Esophagus (tissue), 2 donors: ENCODE results near the gene MSMP. TPM values are rescaled to one million over a fixed set of nuclear protein-coding genes. Genes with fewer than 3 reads are reported as not detected.

Source experiments
- H3K27ac ChIP-seq, 2 donors: one replicate each; pipeline ENCODE4 v1.5.1; 2013; ENCODE audit warnings: low read depth in 2 of 2, mild to moderate bottlenecking in 2 of 2, inconsistent platforms in 1 of 2, low read length in 1 of 2, moderate library complexity in 1 of 2
- H3K27me3 ChIP-seq, 2 donors: one replicate each; pipeline ENCODE4 v1.6.1; 2013; ENCODE audit warnings: low read length in 2 of 2, control low read depth in 1 of 2, mild to moderate bottlenecking in 1 of 2; ENCODE audit not compliant: insufficient read depth in 2 of 2, control insufficient read depth in 1 of 2
- H3K36me3 ChIP-seq, 2 donors: one replicate each; pipeline ENCODE4 v1.6.1; 2013; ENCODE audit warnings: low read length in 1 of 2; ENCODE audit not compliant: control insufficient read depth in 2 of 2, insufficient read depth in 2 of 2
- H3K4me1 ChIP-seq, 2 donors: one replicate each; pipeline ENCODE4 v1.6.1; 2013; ENCODE audit warnings: low read length in 1 of 2; ENCODE audit not compliant: control insufficient read depth in 2 of 2, insufficient read depth in 2 of 2
- H3K4me3 ChIP-seq, 2 donors: one replicate each; pipeline ENCODE4 v1.5.1; 2013; ENCODE audit warnings: low read length in 2 of 2, mild to moderate bottlenecking in 2 of 2, low read depth in 1 of 2, moderate library complexity in 1 of 2
- H3K9me3 ChIP-seq, 2 donors: one replicate each; pipeline ENCODE4 v1.6.1; 2013; ENCODE audit warnings: mild to moderate bottlenecking in 2 of 2, low read depth in 1 of 2, low read length in 1 of 2, moderate library complexity in 1 of 2; ENCODE audit not compliant: control insufficient read depth in 2 of 2, insufficient read depth in 1 of 2
- WGBS, 2 donors: extraction: QIAGEN DNeasy Blood & Tissue Kit; methylation state at CpG; one replicate each; pipeline ENCODE4 v1.1.7; 2013; 5-methylcytosine and 5-hydroxymethylcytosine counted together
- polyA plus RNA-seq, 2 donors: library from polyadenylated mRNA; stranded (reverse); fragments of 200-250 nt; gene quantifications; one replicate each; pipeline ENCODE4 v1.2.3, GENCODE V29; 2013
- donor health status: healthy with polysubstance abuse.
- donor health status: Bipolar disorder and iron deficiency.

MSMP gene
- polyA plus RNA-seq, 2 donors: 0.06 TPM; not detected in 1

- Histone ChIP-seq H3K27ac (peak overlapping the region; percentile 62 to 99), H3K4me1 (peaks cover 10 to 14% of the 10 kb centered on the region in 2 donors), H3K9me3 (no peaks in the 10 kb centered on the region), H3K27me3 (no peaks in the 10 kb centered on the region), H3K36me3 (peaks cover 3 to 13% of the 10 kb centered on the region in 2 donors), H3K4me3 (peak overlapping the region in 1 of 2 donors; percentile 9)
- WGBS, 2 donors: 58 to 59% methylated on average over 3 of the region's 3 CpGs
Observed at GRCh38 chr9:35729101-35729500, 25.0 kb downstream of the MSMP start.

GRCh38 chr9:35728041-35728971 lies 25.8 kb downstream of the MSMP start:
- 23 to 27% methylated on average over 9 to 10 of the region's 10 CpGs for WGBS, 2 donors
- Histone ChIP-seq H3K27ac (peak overlapping the region; percentile 85), H3K36me3 (peaks cover 8 to 20% of the 10 kb centered on the region in 2 donors), H3K4me1 (peaks cover 10 to 14% of the 10 kb centered on the region in 2 donors), H3K4me3 (peak overlapping the region; percentile 23 to 27), H3K9me3 (no peaks in the 10 kb centered on the region), H3K27me3 (no peaks in the 10 kb centered on the region)

GRCh38 chr9:35727676-35728040 lies 26.4 kb downstream of the MSMP start:
- H3K9me3 ChIP-seq: no peaks in the 10 kb centered on the region
- WGBS, 2 donors: 50 to 52% methylated on average over 5 of the region's 5 CpGs
- peak overlapping the region; percentile 85 for H3K27ac ChIP-seq
- peak overlapping the region in 1 of 2 donors; percentile 0 for H3K4me3 ChIP-seq
- peaks cover 8 to 14% of the 10 kb centered on the region in 2 donors for H3K4me1 ChIP-seq
- no peaks in the 10 kb centered on the region for H3K27me3 ChIP-seq
- peaks cover 8 to 22% of the 10 kb centered on the region in 2 donors for H3K36me3 ChIP-seq

GRCh38 chr9:35726931-35727330 lies 27.1 kb downstream of the MSMP start:
- H3K27ac ChIP-seq: peak overlapping the region; percentile 85
- WGBS, 2 donors: 51 to 55% methylated on average over 3 of the region's 3 CpGs
- peaks cover 12 to 28% of the 10 kb centered on the region in 2 donors for H3K36me3 ChIP-seq
- no peak overlapping the region for H3K4me3 ChIP-seq
- peaks cover 6 to 14% of the 10 kb centered on the region in 2 donors for H3K4me1 ChIP-seq
- H3K9me3 ChIP-seq: no peaks in the 10 kb centered on the region
- no peaks in the 10 kb centered on the region for H3K27me3 ChIP-seq

- WGBS, 2 donors: 92 to 94% methylated on average over 11 of the region's 11 CpGs
- Histone ChIP-seq H3K36me3 (peaks cover 23 to 38% of the 10 kb centered on the region in 2 donors), H3K9me3 (no peaks in the 10 kb centered on the region), H3K27me3 (no peaks in the 10 kb centered on the region), H3K4me3 (no peak overlapping the region), H3K27ac (no peak overlapping the region), H3K4me1 (peaks cover 3 to 14% of the 10 kb centered on the region in 2 donors)
Observed at GRCh38 chr9:35725362-35725761, 28.7 kb downstream of the MSMP start.

GRCh38 chr9:35723908-35724307 lies 30.2 kb downstream of the MSMP start:
- H3K4me3 ChIP-seq: no peak overlapping the region
- H3K9me3 ChIP-seq: no peaks in the 10 kb centered on the region
- H3K27ac ChIP-seq: no peak overlapping the region
- no peaks in the 10 kb centered on the region for H3K27me3 ChIP-seq
- H3K4me1 ChIP-seq: peaks cover 0 to 10% of the 10 kb centered on the region in 2 donors
- WGBS, 2 donors: 94% methylated on average over 8 of the region's 8 CpGs
- peaks cover 37 to 52% of the 10 kb centered on the region in 2 donors for H3K36me3 ChIP-seq

- 91 to 95% methylated on average over 2 of the region's 2 CpGs for WGBS, 2 donors
- Histone ChIP-seq H3K27me3 (no peaks in the 10 kb centered on the region), H3K27ac (no peak overlapping the region), H3K36me3 (peaks cover 40 to 53% of the 10 kb centered on the region in 2 donors), H3K4me3 (no peak overlapping the region), H3K4me1 (peaks cover 0 to 6% of the 10 kb centered on the region in 2 donors), H3K9me3 (no peaks in the 10 kb centered on the region)
Observed at GRCh38 chr9:35723426-35723825, 30.6 kb downstream of the MSMP start.

- H3K27me3 ChIP-seq: no peaks in the 10 kb centered on the region
- no peak overlapping the region for H3K4me3 ChIP-seq
- no peak overlapping the region for H3K27ac ChIP-seq
- no peaks in the 10 kb centered on the region for H3K4me1 ChIP-seq
- 94 to 95% methylated on average over 4 of the region's 4 CpGs for WGBS, 2 donors
- H3K9me3 ChIP-seq: no peaks in the 10 kb centered on the region
- H3K36me3 ChIP-seq: peaks cover 52 to 78% of the 10 kb centered on the region in 2 donors
Observed at GRCh38 chr9:35719546-35719945, 34.5 kb downstream of the MSMP start.

GRCh38 chr9:35718721-35719511 lies 35.2 kb downstream of the MSMP start:
- Histone ChIP-seq H3K36me3 (peaks cover 52 to 78% of the 10 kb centered on the region in 2 donors), H3K4me3 (no peak overlapping the region), H3K27me3 (no peaks in the 10 kb centered on the region), H3K4me1 (no peaks in the 10 kb centered on the region), H3K9me3 (no peaks in the 10 kb centered on the region), H3K27ac (no peak overlapping the region)
- 84 to 89% methylated on average over 15 of the region's 15 CpGs for WGBS, 2 donors
